ENCODE data around the gene EYS.
"Not testable (repeated sequence)": the region's sequence is repeated elsewhere in the genome, so short reads cannot be mapped to it uniquely, and the experiment has no call there.

Gene EYS

GRCh38 chr6:63897952-63898351 is 1809.1 kb downstream of the EYS start:
- no peak for DNase-seq (ENCODE audit: low read depth)
- Histone ChIP-seq H3K4me1 (ENCODE audit: control insufficient read depth, insufficient read depth, low read length) (peaks cover 5% of the 10 kb centered on the region), H3K27me3 (replicated peaks; ENCODE audit: control insufficient read depth, insufficient read depth, low read length) (no peaks in the 10 kb centered on the region), H3K9me3 (ENCODE audit: control insufficient read depth, low read length) (no peaks in the 10 kb centered on the region), H3K4me3 (ENCODE audit: low read length) (no peak overlapping the region), H3K9ac (ENCODE audit: low read length) (no peak overlapping the region), H3K36me3 (ENCODE audit: control insufficient read depth, insufficient read depth, low read length, severe bottlenecking) (no peaks in the 10 kb centered on the region)

GRCh38 chr6:63897459-63897858 is 1809.6 kb downstream of the EYS start:
- Histone ChIP-seq H3K9me3 (ENCODE audit: control insufficient read depth, low read length) (no peaks in the 10 kb centered on the region), H3K36me3 (ENCODE audit: control insufficient read depth, insufficient read depth, low read length, severe bottlenecking) (no peaks in the 10 kb centered on the region), H3K4me1 (ENCODE audit: control insufficient read depth, insufficient read depth, low read length) (peaks cover 5% of the 10 kb centered on the region), H3K27me3 (replicated peaks; ENCODE audit: control insufficient read depth, insufficient read depth, low read length) (no peaks in the 10 kb centered on the region), H3K9ac (ENCODE audit: low read length) (no peak overlapping the region), H3K4me3 (ENCODE audit: low read length) (no peak overlapping the region)
- DNase-seq (ENCODE audit: low read depth): no peak

- Histone ChIP-seq H3K4me3 (ENCODE audit: low read length) (no peak overlapping the region), H3K4me1 (ENCODE audit: control insufficient read depth, insufficient read depth, low read length) (no peaks in the 10 kb centered on the region), H3K36me3 (ENCODE audit: control insufficient read depth, insufficient read depth, low read length, severe bottlenecking) (no peaks in the 10 kb centered on the region), H3K9ac (ENCODE audit: low read length) (no peak overlapping the region), H3K9me3 (ENCODE audit: control insufficient read depth, low read length) (no peaks in the 10 kb centered on the region), H3K27me3 (replicated peaks; ENCODE audit: control insufficient read depth, insufficient read depth, low read length) (no peaks in the 10 kb centered on the region)
- no peak for DNase-seq (ENCODE audit: low read depth)
Observed at GRCh38 chr6:63888416-63888815, 1818.6 kb downstream of the EYS start.

GRCh38 chr6:63887804-63888203 is 1819.2 kb downstream of the EYS start:
- not testable (repeated sequence) for H3K36me3 ChIP-seq (ENCODE audit: control insufficient read depth, insufficient read depth, low read length, severe bottlenecking); H3K4me1 ChIP-seq (ENCODE audit: control insufficient read depth, insufficient read depth, low read length); H3K4me3 ChIP-seq (ENCODE audit: low read length); H3K9ac ChIP-seq (ENCODE audit: low read length); DNase-seq (ENCODE audit: low read depth); H3K9me3 ChIP-seq (ENCODE audit: control insufficient read depth, low read length); H3K27me3 ChIP-seq (replicated peaks; ENCODE audit: control insufficient read depth, insufficient read depth, low read length)

GRCh38 chr6:63887002-63887751 is 1819.8 kb downstream of the EYS start:
- Histone ChIP-seq H3K9me3 (ENCODE audit: control insufficient read depth, low read length) (no peaks in the 10 kb centered on the region), H3K9ac (ENCODE audit: low read length) (no peak overlapping the region), H3K4me3 (ENCODE audit: low read length) (no peak overlapping the region), H3K4me1 (ENCODE audit: control insufficient read depth, insufficient read depth, low read length) (no peaks in the 10 kb centered on the region), H3K27me3 (replicated peaks; ENCODE audit: control insufficient read depth, insufficient read depth, low read length) (no peaks in the 10 kb centered on the region), H3K36me3 (ENCODE audit: control insufficient read depth, insufficient read depth, low read length, severe bottlenecking) (no peaks in the 10 kb centered on the region)
- no peak for DNase-seq (ENCODE audit: low read depth)

- no peak for DNase-seq (ENCODE audit: low read depth)
- H3K9me3 ChIP-seq (ENCODE audit: control insufficient read depth, low read length): no peaks in the 10 kb centered on the region
- no peaks in the 10 kb centered on the region for H3K36me3 ChIP-seq (ENCODE audit: control insufficient read depth, insufficient read depth, low read length, severe bottlenecking)
- no peaks in the 10 kb centered on the region for H3K27me3 ChIP-seq (replicated peaks; ENCODE audit: control insufficient read depth, insufficient read depth, low read length)
- H3K9ac ChIP-seq (ENCODE audit: low read length): no peak overlapping the region
- no peak overlapping the region for H3K4me3 ChIP-seq (ENCODE audit: low read length)
- H3K4me1 ChIP-seq (ENCODE audit: control insufficient read depth, insufficient read depth, low read length): no peaks in the 10 kb centered on the region
Observed at GRCh38 chr6:63886341-63886740, 1820.7 kb downstream of the EYS start.

GRCh38 chr6:63883597-63883996 is 1823.4 kb downstream of the EYS start:
- Histone ChIP-seq H3K27me3 (replicated peaks; ENCODE audit: control insufficient read depth, insufficient read depth, low read length) (no peaks in the 10 kb centered on the region), H3K36me3 (ENCODE audit: control insufficient read depth, insufficient read depth, low read length, severe bottlenecking) (no peaks in the 10 kb centered on the region), H3K4me3 (ENCODE audit: low read length) (no peak overlapping the region), H3K9me3 (ENCODE audit: control insufficient read depth, low read length) (no peaks in the 10 kb centered on the region), H3K4me1 (ENCODE audit: control insufficient read depth, insufficient read depth, low read length) (no peaks in the 10 kb centered on the region), H3K9ac (ENCODE audit: low read length) (no peak overlapping the region)
- no peak for DNase-seq (ENCODE audit: low read depth)

GRCh38 chr6:63882208-63882607 is 1824.8 kb downstream of the EYS start:
- Histone ChIP-seq H3K9ac (ENCODE audit: low read length) (no peak overlapping the region), H3K36me3 (ENCODE audit: control insufficient read depth, insufficient read depth, low read length, severe bottlenecking) (no peaks in the 10 kb centered on the region), H3K4me3 (ENCODE audit: low read length) (no peak overlapping the region), H3K9me3 (ENCODE audit: control insufficient read depth, low read length) (no peaks in the 10 kb centered on the region), H3K27me3 (replicated peaks; ENCODE audit: control insufficient read depth, insufficient read depth, low read length) (no peaks in the 10 kb centered on the region), H3K4me1 (ENCODE audit: control insufficient read depth, insufficient read depth, low read length) (no peaks in the 10 kb centered on the region)
- DNase-seq (ENCODE audit: low read depth): no peak

- Histone ChIP-seq H3K4me1 (ENCODE audit: control insufficient read depth, insufficient read depth, low read length) (no peaks in the 10 kb centered on the region), H3K36me3 (ENCODE audit: control insufficient read depth, insufficient read depth, low read length, severe bottlenecking) (no peaks in the 10 kb centered on the region), H3K27me3 (replicated peaks; ENCODE audit: control insufficient read depth, insufficient read depth, low read length) (no peaks in the 10 kb centered on the region), H3K9me3 (ENCODE audit: control insufficient read depth, low read length) (no peaks in the 10 kb centered on the region), H3K9ac (ENCODE audit: low read length) (no peak overlapping the region), H3K4me3 (ENCODE audit: low read length) (no peak overlapping the region)
- no peak for DNase-seq (ENCODE audit: low read depth)
Observed at GRCh38 chr6:63881791-63882190, 1825.2 kb downstream of the EYS start.

GRCh38 chr6:63872233-63872632 is 1834.8 kb downstream of the EYS start:
- Histone ChIP-seq H3K4me3 (ENCODE audit: low read length) (no peak overlapping the region), H3K9me3 (ENCODE audit: control insufficient read depth, low read length) (no peaks in the 10 kb centered on the region), H3K9ac (ENCODE audit: low read length) (no peak overlapping the region), H3K27me3 (replicated peaks; ENCODE audit: control insufficient read depth, insufficient read depth, low read length) (no peaks in the 10 kb centered on the region), H3K4me1 (ENCODE audit: control insufficient read depth, insufficient read depth, low read length) (no peaks in the 10 kb centered on the region), H3K36me3 (ENCODE audit: control insufficient read depth, insufficient read depth, low read length, severe bottlenecking) (no peaks in the 10 kb centered on the region)
- no peak for DNase-seq (ENCODE audit: low read depth)

GRCh38 chr6:63868351-63868750 is 1838.7 kb downstream of the EYS start:
- H3K9me3 ChIP-seq (ENCODE audit: control insufficient read depth, low read length): no peaks in the 10 kb centered on the region
- H3K36me3 ChIP-seq (ENCODE audit: control insufficient read depth, insufficient read depth, low read length, severe bottlenecking): no peaks in the 10 kb centered on the region
- DNase-seq (ENCODE audit: low read depth): no peak
- no peak overlapping the region for H3K9ac ChIP-seq (ENCODE audit: low read length)
- no peak overlapping the region for H3K4me3 ChIP-seq (ENCODE audit: low read length)
- H3K4me1 ChIP-seq (ENCODE audit: control insufficient read depth, insufficient read depth, low read length): no peaks in the 10 kb centered on the region
- no peaks in the 10 kb centered on the region for H3K27me3 ChIP-seq (replicated peaks; ENCODE audit: control insufficient read depth, insufficient read depth, low read length)
